GM23338 (cell line): ENCODE data around the gene APP.

Source experiments
- EZH2 ChIP-seq: fragments of 200-600 bp; sonication (generic); IDR thresholded peaks from one replicate; pipeline ENCODE4 v1.8.0; 2017; ENCODE audit warnings: antibody characterized with exemption, mild to moderate bottlenecking, low read depth; ENCODE audit not compliant: unreplicated experiment
- EZH2phosphoT487 ChIP-seq: fragments of 200-600 bp; sonication (generic); IDR thresholded peaks from one replicate; pipeline ENCODE4 v1.8.1; 2018; ENCODE audit warnings: antibody characterized with exemption; ENCODE audit not compliant: unreplicated experiment
- JUNB ChIP-seq: IDR thresholded peaks from one replicate; pipeline ENCODE4 v1.6.1; 2016; ENCODE audit warnings: antibody characterized with exemption; ENCODE audit not compliant: unreplicated experiment
- POLR2AphosphoS5 ChIP-seq: IDR thresholded peaks from 2 replicates; pipeline ENCODE4 v1.6.1; 2016; ENCODE audit warnings: antibody characterized with exemption, low read depth
- TF ChIP-seq, protein P1 (sequence below), 2 experiments: fragments of 200-600 bp in 1 of 2; sonication (generic) in 1 of 2; conservative IDR thresholded peaks; 2 replicates each; pipeline versions ENCODE4 v1.5.1 to v1.6.1; 2016 to 2017; ENCODE audit warnings: antibody characterized with exemption in 2 of 2, low read depth in 2 of 2, mild to moderate bottlenecking in 2 of 2, moderate library complexity in 1 of 2
- TF ChIP-seq, protein P2 (sequence below): IDR thresholded peaks from 2 replicates; pipeline ENCODE4 v1.6.1; 2016; ENCODE audit warnings: antibody characterized with exemption
- TF ChIP-seq, protein P3 (sequence below): IDR thresholded peaks from one replicate; pipeline ENCODE4 v1.6.1; 2018; ENCODE audit warnings: antibody characterized with exemption; ENCODE audit not compliant: unreplicated experiment

DNA sequence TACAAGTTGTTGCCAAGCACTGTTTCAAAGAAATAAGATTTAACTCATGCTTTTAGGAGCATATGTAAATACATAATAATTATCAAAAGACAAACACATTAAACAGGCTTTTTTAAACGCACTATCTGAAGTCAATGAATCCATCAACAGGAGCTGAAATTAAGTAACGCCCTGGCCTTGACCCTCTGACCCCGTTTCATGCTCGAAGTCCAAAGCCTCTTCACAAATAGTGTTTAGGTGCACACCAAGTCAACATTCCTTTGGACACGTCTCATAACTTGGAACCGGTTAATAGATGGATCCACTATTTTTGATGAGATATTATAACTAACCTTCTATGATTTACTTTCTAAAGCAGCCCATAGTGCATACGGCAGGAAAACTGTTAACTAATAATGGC, 226.5 kb downstream of the APP start:
- TF ChIP-seq POLR2AphosphoS5 (no peak), EZH2 (no peak), JUNB (no peak), EZH2phosphoT487 (no peak)
- TF ChIP-seq, protein P1, sequence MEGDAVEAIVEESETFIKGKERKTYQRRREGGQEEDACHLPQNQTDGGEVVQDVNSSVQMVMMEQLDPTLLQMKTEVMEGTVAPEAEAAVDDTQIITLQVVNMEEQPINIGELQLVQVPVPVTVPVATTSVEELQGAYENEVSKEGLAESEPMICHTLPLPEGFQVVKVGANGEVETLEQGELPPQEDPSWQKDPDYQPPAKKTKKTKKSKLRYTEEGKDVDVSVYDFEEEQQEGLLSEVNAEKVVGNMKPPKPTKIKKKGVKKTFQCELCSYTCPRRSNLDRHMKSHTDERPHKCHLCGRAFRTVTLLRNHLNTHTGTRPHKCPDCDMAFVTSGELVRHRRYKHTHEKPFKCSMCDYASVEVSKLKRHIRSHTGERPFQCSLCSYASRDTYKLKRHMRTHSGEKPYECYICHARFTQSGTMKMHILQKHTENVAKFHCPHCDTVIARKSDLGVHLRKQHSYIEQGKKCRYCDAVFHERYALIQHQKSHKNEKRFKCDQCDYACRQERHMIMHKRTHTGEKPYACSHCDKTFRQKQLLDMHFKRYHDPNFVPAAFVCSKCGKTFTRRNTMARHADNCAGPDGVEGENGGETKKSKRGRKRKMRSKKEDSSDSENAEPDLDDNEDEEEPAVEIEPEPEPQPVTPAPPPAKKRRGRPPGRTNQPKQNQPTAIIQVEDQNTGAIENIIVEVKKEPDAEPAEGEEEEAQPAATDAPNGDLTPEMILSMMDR (conservative IDR thresholded peaks at IDR 0.05; ENCODE audit: low read depth in 2 of 2): no peak
- TF ChIP-seq, protein P2, sequence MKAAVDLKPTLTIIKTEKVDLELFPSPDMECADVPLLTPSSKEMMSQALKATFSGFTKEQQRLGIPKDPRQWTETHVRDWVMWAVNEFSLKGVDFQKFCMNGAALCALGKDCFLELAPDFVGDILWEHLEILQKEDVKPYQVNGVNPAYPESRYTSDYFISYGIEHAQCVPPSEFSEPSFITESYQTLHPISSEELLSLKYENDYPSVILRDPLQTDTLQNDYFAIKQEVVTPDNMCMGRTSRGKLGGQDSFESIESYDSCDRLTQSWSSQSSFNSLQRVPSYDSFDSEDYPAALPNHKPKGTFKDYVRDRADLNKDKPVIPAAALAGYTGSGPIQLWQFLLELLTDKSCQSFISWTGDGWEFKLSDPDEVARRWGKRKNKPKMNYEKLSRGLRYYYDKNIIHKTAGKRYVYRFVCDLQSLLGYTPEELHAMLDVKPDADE: no peak
- TF ChIP-seq, protein P3, sequence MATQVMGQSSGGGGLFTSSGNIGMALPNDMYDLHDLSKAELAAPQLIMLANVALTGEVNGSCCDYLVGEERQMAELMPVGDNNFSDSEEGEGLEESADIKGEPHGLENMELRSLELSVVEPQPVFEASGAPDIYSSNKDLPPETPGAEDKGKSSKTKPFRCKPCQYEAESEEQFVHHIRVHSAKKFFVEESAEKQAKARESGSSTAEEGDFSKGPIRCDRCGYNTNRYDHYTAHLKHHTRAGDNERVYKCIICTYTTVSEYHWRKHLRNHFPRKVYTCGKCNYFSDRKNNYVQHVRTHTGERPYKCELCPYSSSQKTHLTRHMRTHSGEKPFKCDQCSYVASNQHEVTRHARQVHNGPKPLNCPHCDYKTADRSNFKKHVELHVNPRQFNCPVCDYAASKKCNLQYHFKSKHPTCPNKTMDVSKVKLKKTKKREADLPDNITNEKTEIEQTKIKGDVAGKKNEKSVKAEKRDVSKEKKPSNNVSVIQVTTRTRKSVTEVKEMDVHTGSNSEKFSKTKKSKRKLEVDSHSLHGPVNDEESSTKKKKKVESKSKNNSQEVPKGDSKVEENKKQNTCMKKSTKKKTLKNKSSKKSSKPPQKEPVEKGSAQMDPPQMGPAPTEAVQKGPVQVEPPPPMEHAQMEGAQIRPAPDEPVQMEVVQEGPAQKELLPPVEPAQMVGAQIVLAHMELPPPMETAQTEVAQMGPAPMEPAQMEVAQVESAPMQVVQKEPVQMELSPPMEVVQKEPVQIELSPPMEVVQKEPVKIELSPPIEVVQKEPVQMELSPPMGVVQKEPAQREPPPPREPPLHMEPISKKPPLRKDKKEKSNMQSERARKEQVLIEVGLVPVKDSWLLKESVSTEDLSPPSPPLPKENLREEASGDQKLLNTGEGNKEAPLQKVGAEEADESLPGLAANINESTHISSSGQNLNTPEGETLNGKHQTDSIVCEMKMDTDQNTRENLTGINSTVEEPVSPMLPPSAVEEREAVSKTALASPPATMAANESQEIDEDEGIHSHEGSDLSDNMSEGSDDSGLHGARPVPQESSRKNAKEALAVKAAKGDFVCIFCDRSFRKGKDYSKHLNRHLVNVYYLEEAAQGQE: no peak
